Measurements from ENCODE around the gene GAS2.

Gene GAS2

DNA sequence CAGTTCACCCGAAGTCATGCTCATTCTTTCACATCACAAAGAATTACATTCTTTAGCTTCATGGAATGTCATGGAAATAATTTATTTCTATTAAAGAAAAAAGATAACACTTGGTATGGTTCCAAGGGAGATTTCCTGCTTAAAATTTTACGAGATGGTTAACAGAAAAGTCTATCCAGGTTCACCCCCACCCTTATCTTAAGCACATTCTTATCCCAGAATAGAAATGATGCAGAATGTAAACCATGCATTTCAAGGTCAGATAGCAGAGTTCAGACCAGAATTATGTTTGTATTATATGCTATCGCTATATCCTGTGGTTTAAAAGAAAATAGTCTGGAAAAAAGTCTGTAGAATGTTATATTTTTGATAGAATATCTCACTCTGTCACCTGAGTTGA is 58.7 kb downstream of the GAS2 start:
- Histone ChIP-seq H3K9me3 (ENCODE audit: insufficient read depth, low read length) (no peaks in the 10 kb centered on the region), H3F3A (ENCODE audit: insufficient read depth) (no peaks in the 10 kb centered on the region), H3K27me3 (ENCODE audit: low read length) (no peaks in the 10 kb centered on the region), H3K9ac (ENCODE audit: low read length) (no peak overlapping the region), H2AFZ (ENCODE audit: low read depth, low read length, severe bottlenecking) (no peak overlapping the region), H3K4me2 (ENCODE audit: low read depth, low read length, poor library complexity, severe bottlenecking) (no peak overlapping the region), H3K27ac (ENCODE audit: low read depth, low read length) (no peak overlapping the region), H3K36me3 (ENCODE audit: low read length) (no peaks in the 10 kb centered on the region), H3K9me2 (replicated peaks; ENCODE audit: insufficient read depth, low read length) (no peaks in the 10 kb centered on the region), H3K79me2 (ENCODE audit: insufficient read depth, low read length) (no peaks in the 10 kb centered on the region), H3K4me3 (ENCODE audit: insufficient read depth, low read length, poor library complexity, severe bottlenecking) (no peak overlapping the region), H4K20me1 (ENCODE audit: low read depth, low read length) (no peaks in the 10 kb centered on the region)
- TF ChIP-seq EZH2phosphoT487 (conservative IDR thresholded peaks at IDR 0.05; ENCODE audit: low read length): no peak
- TF ChIP-seq, protein P1, sequence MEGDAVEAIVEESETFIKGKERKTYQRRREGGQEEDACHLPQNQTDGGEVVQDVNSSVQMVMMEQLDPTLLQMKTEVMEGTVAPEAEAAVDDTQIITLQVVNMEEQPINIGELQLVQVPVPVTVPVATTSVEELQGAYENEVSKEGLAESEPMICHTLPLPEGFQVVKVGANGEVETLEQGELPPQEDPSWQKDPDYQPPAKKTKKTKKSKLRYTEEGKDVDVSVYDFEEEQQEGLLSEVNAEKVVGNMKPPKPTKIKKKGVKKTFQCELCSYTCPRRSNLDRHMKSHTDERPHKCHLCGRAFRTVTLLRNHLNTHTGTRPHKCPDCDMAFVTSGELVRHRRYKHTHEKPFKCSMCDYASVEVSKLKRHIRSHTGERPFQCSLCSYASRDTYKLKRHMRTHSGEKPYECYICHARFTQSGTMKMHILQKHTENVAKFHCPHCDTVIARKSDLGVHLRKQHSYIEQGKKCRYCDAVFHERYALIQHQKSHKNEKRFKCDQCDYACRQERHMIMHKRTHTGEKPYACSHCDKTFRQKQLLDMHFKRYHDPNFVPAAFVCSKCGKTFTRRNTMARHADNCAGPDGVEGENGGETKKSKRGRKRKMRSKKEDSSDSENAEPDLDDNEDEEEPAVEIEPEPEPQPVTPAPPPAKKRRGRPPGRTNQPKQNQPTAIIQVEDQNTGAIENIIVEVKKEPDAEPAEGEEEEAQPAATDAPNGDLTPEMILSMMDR (IDR thresholded peaks at IDR 0.05; ENCODE audit: insufficient read depth, low read length, poor library complexity, severe bottlenecking): no peak

DNA sequence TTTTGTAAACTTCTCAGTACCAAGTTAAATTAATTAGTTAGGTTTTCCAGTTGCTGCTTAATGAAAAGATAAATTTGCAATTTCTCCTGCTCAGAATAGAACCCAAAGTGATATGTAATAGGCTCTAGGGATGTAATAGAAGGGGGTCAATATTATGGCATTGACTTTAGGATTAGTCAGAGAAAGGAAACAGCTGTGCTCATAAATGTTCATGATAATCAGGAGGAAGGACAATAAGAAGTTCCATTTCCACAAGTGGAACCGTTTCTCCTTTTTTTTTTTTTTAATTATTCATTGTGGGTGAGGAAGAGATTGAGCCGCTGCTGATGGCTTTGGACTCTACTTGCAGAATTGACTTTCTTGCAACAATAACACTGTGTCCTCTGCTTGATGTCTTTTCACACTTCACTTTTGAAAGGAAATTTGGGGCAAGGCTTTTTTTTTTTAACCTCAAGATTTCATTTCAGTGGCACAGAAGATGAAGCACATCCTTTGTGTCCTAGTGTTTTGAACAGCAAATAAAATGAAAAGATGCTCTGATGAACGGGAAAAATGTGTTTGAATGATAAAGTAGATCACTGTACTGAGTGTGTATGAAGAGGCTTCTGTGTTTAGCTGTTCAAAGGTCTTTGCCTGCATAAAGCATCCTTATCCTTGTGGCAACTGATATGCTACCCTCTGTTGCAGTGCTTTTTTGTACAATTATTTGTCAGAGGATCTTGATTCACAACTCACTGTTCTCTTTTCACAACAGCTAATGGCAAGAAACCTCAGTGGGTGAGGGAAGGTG is 62.4 kb downstream of the GAS2 start:
- no peak overlapping the region for H3K9ac ChIP-seq (ENCODE audit: low read length)
- no peaks in the 10 kb centered on the region for H3F3A ChIP-seq (ENCODE audit: insufficient read depth)
- no peak overlapping the region for H3K4me3 ChIP-seq (ENCODE audit: insufficient read depth, low read length, poor library complexity, severe bottlenecking)
- H3K79me2 ChIP-seq (ENCODE audit: insufficient read depth, low read length): no peaks in the 10 kb centered on the region
- no peak for TF ChIP-seq EZH2phosphoT487 (conservative IDR thresholded peaks at IDR 0.05; ENCODE audit: low read length)
- TF ChIP-seq, protein P1 (IDR thresholded peaks at IDR 0.05; ENCODE audit: insufficient read depth, low read length, poor library complexity, severe bottlenecking): no peak
- H3K9me3 ChIP-seq (ENCODE audit: insufficient read depth, low read length): no peaks in the 10 kb centered on the region
- no peak overlapping the region for H3K27ac ChIP-seq (ENCODE audit: low read depth, low read length)
- no peaks in the 10 kb centered on the region for H3K36me3 ChIP-seq (ENCODE audit: low read length)
- H2AFZ ChIP-seq (ENCODE audit: low read depth, low read length, severe bottlenecking): no peak overlapping the region
- no peaks in the 10 kb centered on the region for H3K9me2 ChIP-seq (replicated peaks; ENCODE audit: insufficient read depth, low read length)
- no peaks in the 10 kb centered on the region; the same call in 1 of the 2 replicates for H4K20me1 ChIP-seq (ENCODE audit: low read depth, low read length)
- H3K4me2 ChIP-seq (ENCODE audit: low read depth, low read length, poor library complexity, severe bottlenecking): no peak overlapping the region
- H3K27me3 ChIP-seq (ENCODE audit: low read length): no peaks in the 10 kb centered on the region

DNA sequence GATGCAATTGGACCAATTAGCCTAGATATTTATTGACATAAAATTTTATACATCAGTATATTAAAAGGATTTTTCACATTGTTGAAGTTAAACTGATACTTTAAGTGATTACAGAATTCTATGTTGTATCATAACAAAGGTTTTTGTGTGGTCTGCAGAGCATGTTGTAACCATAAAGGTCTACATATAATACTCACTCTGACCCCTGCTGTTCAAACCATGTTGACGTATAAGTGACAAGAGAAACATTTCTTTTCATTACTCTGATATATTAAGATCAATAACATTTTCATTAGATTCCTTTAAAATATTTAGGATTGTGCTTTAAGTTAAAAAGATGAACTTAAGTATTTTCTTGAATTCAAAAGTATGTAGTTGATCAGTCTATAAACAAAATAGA is 63.9 kb downstream of the GAS2 start:
- TF ChIP-seq, protein P1 (IDR thresholded peaks at IDR 0.05; ENCODE audit: insufficient read depth, low read length, poor library complexity, severe bottlenecking): no peak
- no peak for TF ChIP-seq EZH2phosphoT487 (conservative IDR thresholded peaks at IDR 0.05; ENCODE audit: low read length)
- no peak overlapping the region for H3K4me3 ChIP-seq (ENCODE audit: insufficient read depth, low read length, poor library complexity, severe bottlenecking)
- H3F3A ChIP-seq (ENCODE audit: insufficient read depth): no peaks in the 10 kb centered on the region
- H3K4me2 ChIP-seq (ENCODE audit: low read depth, low read length, poor library complexity, severe bottlenecking): no peak overlapping the region
- H3K9ac ChIP-seq (ENCODE audit: low read length): no peak overlapping the region
- no peak overlapping the region for H3K27ac ChIP-seq (ENCODE audit: low read depth, low read length)
- H2AFZ ChIP-seq (ENCODE audit: low read depth, low read length, severe bottlenecking): no peak overlapping the region
- H3K79me2 ChIP-seq (ENCODE audit: insufficient read depth, low read length): no peaks in the 10 kb centered on the region
- no peaks in the 10 kb centered on the region; the same call in 1 of the 2 replicates for H4K20me1 ChIP-seq (ENCODE audit: low read depth, low read length)
- H3K9me3 ChIP-seq (ENCODE audit: insufficient read depth, low read length): no peaks in the 10 kb centered on the region
- no peaks in the 10 kb centered on the region for H3K36me3 ChIP-seq (ENCODE audit: low read length)
- H3K9me2 ChIP-seq (replicated peaks; ENCODE audit: insufficient read depth, low read length): no peaks in the 10 kb centered on the region
- H3K27me3 ChIP-seq (ENCODE audit: low read length): no peaks in the 10 kb centered on the region
